ENCODE data around the gene CHRM4.

The CHRM4 gene

GRCh38 chr11:46348566-46349401 is 42.8 kb downstream of the CHRM4 start:
- DNase-seq (ENCODE audit: low read depth): peak; percentile 68
- TF ChIP-seq CTCF (IDR thresholded peaks at IDR 0.05; ENCODE audit: insufficient read depth, low read depth, low read length, missing control alignments): no peak
- H3K4me3 ChIP-seq (ENCODE audit: low read depth, low read length): peak overlapping the region; percentile 86

GRCh38 chr11:46347637-46348311 is 43.8 kb downstream of the CHRM4 start:
- DNase-seq (ENCODE audit: low read depth): no peak
- H3K4me3 ChIP-seq (ENCODE audit: low read depth, low read length): peak overlapping the region; percentile 86
- no peak for TF ChIP-seq CTCF (IDR thresholded peaks at IDR 0.05; ENCODE audit: insufficient read depth, low read depth, low read length, missing control alignments)

GRCh38 chr11:46346886-46347636 is 44.5 kb downstream of the CHRM4 start, which contains the start of gene DGKZ:
TSS of gene DGKZ (plus strand) at chr11:46347463. CDS start at chr11:46347660, 197 bp downstream.
- peak; percentile 93 for DNase-seq (ENCODE audit: low read depth)
- TF ChIP-seq CTCF (IDR thresholded peaks at IDR 0.05; ENCODE audit: insufficient read depth, low read depth, low read length, missing control alignments): peak; percentile 75
- peak within 1 kb of the TSS; percentile 86 for H3K4me3 ChIP-seq (ENCODE audit: low read depth, low read length)

- peak; percentile 49 for DNase-seq (ENCODE audit: low read depth)
- TF ChIP-seq CTCF (IDR thresholded peaks at IDR 0.05; ENCODE audit: insufficient read depth, low read depth, low read length, missing control alignments): no peak
- H3K4me3 ChIP-seq (ENCODE audit: low read depth, low read length): peak overlapping the region; percentile 75
Observed at GRCh38 chr11:46345881-46346484, 45.6 kb downstream of the CHRM4 start.

- H3K4me3 ChIP-seq (ENCODE audit: low read depth, low read length): peak overlapping the region; percentile 75
- DNase-seq (ENCODE audit: low read depth): peak; percentile 76
- TF ChIP-seq CTCF (IDR thresholded peaks at IDR 0.05; ENCODE audit: insufficient read depth, low read depth, low read length, missing control alignments): no peak
Observed at GRCh38 chr11:46345131-46345597, 46.4 kb downstream of the CHRM4 start.

- no peak for DNase-seq (ENCODE audit: low read depth)
- H3K4me3 ChIP-seq (ENCODE audit: low read depth, low read length): no peak overlapping the region
- TF ChIP-seq CTCF (IDR thresholded peaks at IDR 0.05; ENCODE audit: insufficient read depth, low read depth, low read length, missing control alignments): no peak
Observed at GRCh38 chr11:46343520-46343919, 48.1 kb downstream of the CHRM4 start.
